Ishikawa (cell line): ENCODE measurements around the gene C2CD3.

Experiments
- CEBPB ChIP-seq: IDR thresholded peaks from 2 replicates; pipeline ENCODE4 v1.6.1; 2012
- CREB1 ChIP-seq: IDR thresholded peaks from 2 replicates; pipeline ENCODE4 v1.6.1; 2012; ENCODE audit warnings: low read depth
- EGR1 ChIP-seq: IDR thresholded peaks from 2 replicates; pipeline ENCODE4 v1.6.1; 2012
- EP300 ChIP-seq: IDR thresholded peaks from 2 replicates; pipeline ENCODE4 v1.6.1; 2012; ENCODE audit warnings: borderline replicate concordance
- FOXM1 ChIP-seq: IDR thresholded peaks from 2 replicates; pipeline ENCODE4 v1.6.1; 2012; ENCODE audit warnings: low read depth, borderline replicate concordance
- NFIC ChIP-seq: IDR thresholded peaks from 2 replicates; pipeline ENCODE4 v1.6.1; 2012
- RAD21 ChIP-seq: IDR thresholded peaks from 2 replicates; pipeline ENCODE4 v1.6.1; 2012; ENCODE audit warnings: low read depth
- TAF1 ChIP-seq: IDR thresholded peaks from 2 replicates; pipeline ENCODE4 v1.6.1; 2012; ENCODE audit warnings: low read depth, mild to moderate bottlenecking
- TCF12 ChIP-seq: IDR thresholded peaks from 2 replicates; pipeline ENCODE4 v1.6.1; 2012; ENCODE audit warnings: low read depth
- TEAD4 ChIP-seq: IDR thresholded peaks from 2 replicates; pipeline ENCODE4 v1.6.1; 2012
- YY1 ChIP-seq: IDR thresholded peaks from 2 replicates; pipeline ENCODE4 v1.6.1; 2012; ENCODE audit warnings: low read depth
- ZBTB7A ChIP-seq: IDR thresholded peaks from 2 replicates; pipeline ENCODE4 v1.6.1; 2012; ENCODE audit warnings: low read depth
- TF ChIP-seq, protein P1 (sequence below): IDR thresholded peaks from 2 replicates; pipeline ENCODE4 v1.6.1; 2012
- TF ChIP-seq, protein P2 (sequence below): IDR thresholded peaks from 2 replicates; pipeline ENCODE4 v1.6.1; 2012
- TF ChIP-seq, protein P3 (sequence below): IDR thresholded peaks from 2 replicates; pipeline ENCODE4 v1.6.1; 2012; ENCODE audit warnings: low read depth, mild to moderate bottlenecking

The C2CD3 gene

DNA sequence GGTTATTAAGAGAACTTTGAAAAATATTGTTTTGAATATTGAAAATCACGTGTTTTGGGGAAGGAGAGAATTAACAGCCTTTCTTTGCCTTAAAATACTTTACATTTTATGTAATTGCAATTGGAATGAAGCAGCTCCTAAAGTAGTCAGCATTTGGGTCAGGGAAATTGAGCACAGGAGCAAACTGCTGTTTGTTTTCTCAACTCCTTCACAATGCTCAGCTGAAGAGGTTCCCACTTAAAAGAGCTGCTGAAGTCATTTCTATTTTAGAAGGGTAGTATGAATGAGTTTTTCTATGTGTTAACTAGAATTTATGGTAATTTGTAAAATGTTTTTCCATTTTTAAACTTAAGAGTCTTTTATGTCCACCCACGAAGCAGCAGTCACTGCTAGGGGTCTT lies 180.1 kb downstream of the C2CD3 start:
- TF ChIP-seq, protein P1, sequence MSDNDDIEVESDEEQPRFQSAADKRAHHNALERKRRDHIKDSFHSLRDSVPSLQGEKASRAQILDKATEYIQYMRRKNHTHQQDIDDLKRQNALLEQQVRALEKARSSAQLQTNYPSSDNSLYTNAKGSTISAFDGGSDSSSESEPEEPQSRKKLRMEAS = no peak
- TF ChIP-seq FOXM1 (no peak), TAF1 (no peak), YY1 (no peak), CREB1 (no peak), TEAD4 (no peak), CEBPB (no peak), EP300 (no peak), NFIC (no peak), EGR1 (no peak), TCF12 (no peak)
- TF ChIP-seq, protein P2, sequence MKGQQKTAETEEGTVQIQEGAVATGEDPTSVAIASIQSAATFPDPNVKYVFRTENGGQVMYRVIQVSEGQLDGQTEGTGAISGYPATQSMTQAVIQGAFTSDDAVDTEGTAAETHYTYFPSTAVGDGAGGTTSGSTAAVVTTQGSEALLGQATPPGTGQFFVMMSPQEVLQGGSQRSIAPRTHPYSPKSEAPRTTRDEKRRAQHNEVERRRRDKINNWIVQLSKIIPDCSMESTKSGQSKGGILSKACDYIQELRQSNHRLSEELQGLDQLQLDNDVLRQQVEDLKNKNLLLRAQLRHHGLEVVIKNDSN = no peak

DNA sequence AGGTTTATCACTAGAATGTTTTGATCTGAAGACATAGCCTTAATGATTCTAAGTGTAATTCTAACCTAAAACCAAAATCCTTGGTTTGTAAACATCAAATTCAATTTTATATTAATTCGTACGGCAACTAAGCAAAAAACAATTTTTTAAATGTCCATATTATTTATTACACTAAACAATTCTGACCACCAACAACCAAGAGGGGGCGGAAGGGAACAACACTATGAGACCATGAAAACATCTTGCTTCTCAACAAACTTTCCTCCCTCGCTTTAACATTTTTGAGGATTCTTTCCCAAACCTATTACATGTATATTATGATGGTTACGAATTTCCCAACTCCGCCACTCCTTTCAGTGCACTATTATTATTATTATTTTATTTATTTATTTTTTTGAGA lies 181.6 kb downstream of the C2CD3 start:
- TF ChIP-seq, protein P1 = no peak
- peak; percentile 24; the same call in 1 of the 2 replicates for TF ChIP-seq RAD21

DNA sequence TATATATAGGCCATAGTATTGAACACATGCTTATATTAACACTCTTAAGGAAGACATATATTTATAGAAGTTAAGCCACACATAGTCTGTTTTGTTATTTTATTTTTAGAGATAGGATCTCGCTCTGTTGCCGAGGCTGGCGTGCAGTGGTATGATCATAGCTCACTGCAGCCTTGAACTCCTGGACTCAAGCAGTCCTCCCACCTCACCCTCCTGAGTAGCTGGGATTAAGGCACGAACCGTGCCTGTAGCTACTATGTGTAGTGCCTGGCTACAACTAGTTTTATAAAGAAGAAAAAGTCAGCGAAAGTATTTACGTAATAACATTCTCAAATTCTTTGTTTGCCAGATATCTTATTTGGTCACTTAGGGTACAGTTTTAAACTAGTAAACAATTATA lies 182.6 kb downstream of the C2CD3 start:
- TF ChIP-seq, protein P3, sequence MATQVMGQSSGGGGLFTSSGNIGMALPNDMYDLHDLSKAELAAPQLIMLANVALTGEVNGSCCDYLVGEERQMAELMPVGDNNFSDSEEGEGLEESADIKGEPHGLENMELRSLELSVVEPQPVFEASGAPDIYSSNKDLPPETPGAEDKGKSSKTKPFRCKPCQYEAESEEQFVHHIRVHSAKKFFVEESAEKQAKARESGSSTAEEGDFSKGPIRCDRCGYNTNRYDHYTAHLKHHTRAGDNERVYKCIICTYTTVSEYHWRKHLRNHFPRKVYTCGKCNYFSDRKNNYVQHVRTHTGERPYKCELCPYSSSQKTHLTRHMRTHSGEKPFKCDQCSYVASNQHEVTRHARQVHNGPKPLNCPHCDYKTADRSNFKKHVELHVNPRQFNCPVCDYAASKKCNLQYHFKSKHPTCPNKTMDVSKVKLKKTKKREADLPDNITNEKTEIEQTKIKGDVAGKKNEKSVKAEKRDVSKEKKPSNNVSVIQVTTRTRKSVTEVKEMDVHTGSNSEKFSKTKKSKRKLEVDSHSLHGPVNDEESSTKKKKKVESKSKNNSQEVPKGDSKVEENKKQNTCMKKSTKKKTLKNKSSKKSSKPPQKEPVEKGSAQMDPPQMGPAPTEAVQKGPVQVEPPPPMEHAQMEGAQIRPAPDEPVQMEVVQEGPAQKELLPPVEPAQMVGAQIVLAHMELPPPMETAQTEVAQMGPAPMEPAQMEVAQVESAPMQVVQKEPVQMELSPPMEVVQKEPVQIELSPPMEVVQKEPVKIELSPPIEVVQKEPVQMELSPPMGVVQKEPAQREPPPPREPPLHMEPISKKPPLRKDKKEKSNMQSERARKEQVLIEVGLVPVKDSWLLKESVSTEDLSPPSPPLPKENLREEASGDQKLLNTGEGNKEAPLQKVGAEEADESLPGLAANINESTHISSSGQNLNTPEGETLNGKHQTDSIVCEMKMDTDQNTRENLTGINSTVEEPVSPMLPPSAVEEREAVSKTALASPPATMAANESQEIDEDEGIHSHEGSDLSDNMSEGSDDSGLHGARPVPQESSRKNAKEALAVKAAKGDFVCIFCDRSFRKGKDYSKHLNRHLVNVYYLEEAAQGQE = no peak
- TF ChIP-seq TCF12 = no peak
- no peak for TF ChIP-seq FOXM1
- TF ChIP-seq NFIC = no peak
- no peak for TF ChIP-seq CREB1
- TF ChIP-seq EGR1 = no peak
- TF ChIP-seq EP300 = no peak
- TF ChIP-seq TAF1 = no peak
- no peak for TF ChIP-seq RAD21
- no peak for TF ChIP-seq YY1

DNA sequence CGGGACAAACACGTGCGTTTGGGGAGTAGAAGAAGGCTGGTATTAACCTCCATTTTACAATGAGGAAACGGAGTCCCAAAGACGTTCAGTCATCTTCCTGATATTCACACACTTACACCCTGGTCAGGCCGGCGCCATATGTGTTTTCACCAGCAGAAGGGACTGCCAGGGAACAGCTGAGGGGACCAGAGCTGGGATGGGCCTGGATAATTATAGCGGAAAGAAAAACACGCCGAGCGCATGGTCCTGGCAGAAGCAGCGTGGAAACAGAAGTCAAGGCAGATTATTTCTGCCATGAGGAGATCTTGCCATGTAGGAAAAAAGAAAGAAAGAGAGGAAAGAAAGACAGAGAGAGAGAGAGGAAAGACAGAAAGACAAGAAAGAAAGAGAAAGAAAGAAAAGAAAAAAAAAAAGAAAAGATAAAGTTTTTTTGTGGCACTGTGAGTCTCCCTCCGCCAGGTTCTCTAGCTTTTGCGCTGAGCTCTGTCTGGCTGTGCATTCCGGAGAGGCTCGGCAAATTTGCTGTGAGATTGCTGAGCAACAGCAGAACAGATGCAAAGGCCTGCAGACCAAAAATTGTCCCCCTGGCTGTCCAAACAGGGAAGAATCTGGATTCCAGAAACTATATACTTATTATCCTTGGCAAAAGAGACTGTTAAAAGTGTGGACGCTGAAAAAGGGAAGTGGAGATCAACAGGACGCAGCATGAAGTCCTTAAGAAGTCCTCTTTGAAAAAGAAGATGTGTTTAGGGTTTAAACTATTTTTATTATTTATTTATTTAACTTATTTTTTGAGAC lies 186.9 kb downstream of the C2CD3 start:
- no peak for TF ChIP-seq TCF12
- no peak for TF ChIP-seq FOXM1
- no peak for TF ChIP-seq CREB1
- no peak for TF ChIP-seq TEAD4

DNA sequence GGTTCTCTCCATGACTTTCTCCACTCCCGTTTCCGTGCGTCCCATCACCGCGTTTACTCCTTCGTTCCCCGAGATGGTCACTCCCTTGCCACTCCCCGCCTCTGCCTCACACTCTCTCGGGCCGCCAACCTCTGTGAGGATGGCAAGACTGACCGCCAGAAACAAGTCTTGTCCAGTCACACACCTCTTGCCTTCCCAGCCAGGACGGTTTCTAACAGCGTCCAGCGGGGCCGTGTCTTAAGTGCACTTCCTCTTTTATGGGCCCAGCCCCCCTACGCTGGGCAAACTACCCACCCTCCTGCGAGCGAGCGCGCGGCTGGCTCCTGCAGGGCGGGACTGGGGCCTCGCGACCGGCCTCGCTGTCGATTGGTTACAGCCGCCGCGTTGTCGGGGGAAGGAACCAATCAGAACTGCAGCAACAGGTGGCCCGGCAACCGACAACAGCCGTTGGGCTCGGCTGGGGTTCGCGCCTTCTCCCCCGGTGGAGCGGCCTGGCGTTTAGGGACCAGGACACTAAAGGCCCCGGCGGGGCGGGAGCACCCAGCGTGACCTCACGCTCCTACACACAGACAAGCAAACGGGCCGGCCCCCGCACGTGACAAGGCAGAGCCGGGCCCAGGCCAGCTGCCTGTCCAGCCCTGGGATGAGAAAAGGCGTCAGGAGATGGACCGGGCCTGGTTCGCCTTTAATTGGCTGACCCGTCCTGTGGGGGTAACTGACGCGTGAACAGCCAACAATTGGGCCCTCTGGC lies 187.6 kb downstream of the C2CD3 start:
- TF ChIP-seq TCF12 (peak; percentile 73; the same call in 1 of the 2 replicates), ZBTB7A (peak; percentile 67; the same call in 1 of the 2 replicates), TAF1 (peak; percentile 57; the same call in 1 of the 2 replicates), EGR1 (no peak), EP300 (peak; percentile 58), NFIC (no peak; the same call in none of the 2 replicates), FOXM1 (peak; percentile 91), RAD21 (peak; percentile 0; the same call in 1 of the 2 replicates), CREB1 (peak; percentile 52)
- TF ChIP-seq, protein P1 = peak; percentile 90
- TF ChIP-seq, protein P2 = peak; percentile 90

DNA sequence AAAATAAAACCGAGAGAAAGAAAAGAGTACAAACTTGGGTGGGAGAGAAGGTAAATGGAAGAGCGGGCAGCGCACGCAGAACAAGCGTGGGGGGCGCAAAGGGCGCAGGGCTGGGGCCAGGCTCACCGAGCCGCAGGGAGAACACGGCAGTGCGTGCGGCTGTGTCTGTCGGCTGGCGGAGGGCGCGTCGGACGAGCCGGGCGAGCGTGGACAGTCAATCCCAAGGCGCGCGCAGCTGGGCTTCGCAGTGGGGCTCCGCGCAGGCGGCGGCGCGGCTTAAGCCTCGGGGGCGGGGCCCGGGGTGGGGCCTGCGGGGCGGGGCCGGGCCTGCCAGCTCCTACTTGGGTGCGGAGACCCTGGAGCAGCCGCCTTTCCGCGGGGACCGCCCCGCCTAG lies 188.2 kb downstream of the C2CD3 start, which contains the start of gene UCP2:
Gene UCP2, minus strand, starts transcription at position 249 of the 395 bp plus-strand sequence. CDS start 4,465 bp downstream, outside the sequence.
- TF ChIP-seq ZBTB7A (no peak), TAF1 (peak; percentile 30; the same call in 1 of the 2 replicates)

DNA sequence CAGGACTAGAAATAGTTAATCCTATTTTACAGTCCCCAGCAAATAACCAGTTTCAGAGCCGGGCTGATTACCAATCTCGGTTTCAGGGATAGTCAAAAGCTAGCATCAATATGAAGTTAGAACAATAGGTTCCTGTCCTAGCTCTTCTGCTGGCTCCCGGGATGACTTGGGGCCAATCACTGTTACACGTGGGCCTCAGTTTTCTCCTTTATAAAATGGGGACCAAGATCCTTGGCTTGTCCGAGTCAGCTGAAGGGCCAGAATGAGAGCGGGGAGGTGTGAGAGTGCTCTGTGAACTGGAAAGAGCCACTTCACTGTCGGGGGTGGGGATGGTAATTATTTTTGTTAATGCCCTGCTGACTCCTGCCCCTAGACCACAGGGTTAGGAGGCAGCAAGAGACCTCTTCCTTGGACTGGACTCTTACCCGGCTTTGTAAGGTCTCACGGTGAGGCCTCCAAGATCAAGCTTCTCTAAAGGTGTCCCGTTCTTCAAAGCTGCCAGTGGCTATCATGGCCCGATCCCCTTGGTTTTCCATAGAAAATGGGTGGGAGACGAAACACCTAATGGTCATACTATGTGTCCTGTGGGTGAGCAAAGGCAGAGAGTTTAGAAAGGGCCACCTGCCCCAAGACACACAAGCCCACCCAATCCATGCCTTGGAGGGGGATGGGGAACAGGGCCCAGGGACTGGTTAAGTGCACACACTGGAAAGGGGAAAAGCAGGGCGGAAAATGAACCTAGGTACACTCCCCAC lies 189.6 kb downstream of the C2CD3 start:
- TF ChIP-seq TAF1 (no peak), TEAD4 (no peak), TCF12 (no peak), CREB1 (no peak), EGR1 (no peak), FOXM1 (no peak), NFIC (no peak), YY1 (no peak), EP300 (no peak), CEBPB (no peak), RAD21 (no peak)
- TF ChIP-seq, protein P3 = no peak
- TF ChIP-seq, protein P2 = no peak
- TF ChIP-seq, protein P1 = no peak
